Esophagus muscularis mucosa (tissue), 4 donors: ENCODE data around the gene ACSM2A. TPM values are rescaled to one million over a fixed set of nuclear protein-coding genes. Genes with fewer than 3 reads are reported as not detected.
A peak's percentile ranks its signal among the peaks of the same experiment; 100 is the strongest.
"Not testable (repeated sequence)": the region's sequence is repeated elsewhere in the genome, so short reads cannot be mapped to it uniquely, and the experiment has no call there.

Source experiments
- DNase-seq: peaks from one replicate; pipeline ENCODE4 v3.0.0-alpha.2; 2017; ENCODE audit errors: extremely low spot score
- H3K27ac ChIP-seq, 4 donors: fragments of 200-600 bp; sonication (generic); replicated peaks in 1 of 4; 1 replicate in 3 of 4; 2 replicates in 1 of 4; pipeline ENCODE4 v1.5.1; 2016 to 2019; ENCODE audit warnings: mild to moderate bottlenecking in 1 of 4
- H3K27me3 ChIP-seq, 4 donors: fragments of 200-600 bp; sonication (generic); one replicate each; pipeline versions ENCODE4 v1.5.1 to v1.6.0; 2016 to 2019
- H3K36me3 ChIP-seq, 4 donors: fragments of 200-600 bp; sonication (generic); one replicate each; pipeline ENCODE4 v1.5.1; 2016 to 2019
- H3K4me1 ChIP-seq, 4 donors: fragments of 200-600 bp; sonication (generic); one replicate each; pipeline ENCODE4 v1.5.1; 2016 to 2019
- H3K4me3 ChIP-seq, 4 donors: fragments of 200-600 bp; sonication (generic); 1 replicate in 2 of 4; 2 replicates in 2 of 4; pipeline ENCODE4 v1.5.1; 2016 to 2019; ENCODE audit warnings: mild to moderate bottlenecking in 4 of 4, moderate library complexity in 1 of 4
- H3K9me3 ChIP-seq, 4 donors: fragments of 200-600 bp; sonication (generic); 1 replicate in 3 of 4; 2 replicates in 1 of 4; pipeline ENCODE4 v1.5.1; 2016 to 2019
- EP300 ChIP-seq: sonication (generic); formaldehyde crosslinking; IDR thresholded peaks from one replicate; pipeline ENCODE4 v1.6.1; 2017; ENCODE audit warnings: antibody characterized with exemption
- POLR2A ChIP-seq: fragments of 450-650 bp; IDR thresholded peaks from one replicate; pipeline ENCODE4 v1.6.1; 2017; ENCODE audit warnings: antibody characterized with exemption, moderate library complexity, mild to moderate bottlenecking, low read depth
- POLR2AphosphoS5 ChIP-seq, 2 donors: sonication (generic); formaldehyde crosslinking; IDR thresholded peaks; one replicate each; pipeline ENCODE4 v1.6.1; 2017; ENCODE audit warnings: antibody characterized with exemption in 2 of 2
- WGBS: methylation state at CpG from one replicate; pipeline ENCODE4 v1.1.5; 2018; 5-methylcytosine and 5-hydroxymethylcytosine counted together
- intact Hi-C: fragments of 100-400 bp; cut with DNase I; formaldehyde crosslinking; loops from one replicate; pipeline ENCODE4 v1.15.1; 2023
- total RNA-seq, 4 donors: library from RNA; depleted of rRNA; stranded (reverse); fragments of >200 nt; gene quantifications; one replicate each; pipeline versions ENCODE4 v1.1.0 to v1.2.1, GENCODE V29; 2016
- TF ChIP-seq, protein P1 (sequence below), 3 experiments: fragments of 200-600 bp in 2 of 3; fragments of 450-650 bp in 1 of 3; sonication (generic) in 2 of 3; IDR thresholded peaks; one replicate each; pipeline ENCODE4 v1.5.1; 2017 to 2019; ENCODE audit warnings: antibody characterized with exemption in 3 of 3, mild to moderate bottlenecking in 2 of 3, moderate library complexity in 1 of 3

Gene ACSM2A
- total RNA-seq, 4 donors from 2014 or later, result 1.3 TPM; not detected in 3

DNA sequence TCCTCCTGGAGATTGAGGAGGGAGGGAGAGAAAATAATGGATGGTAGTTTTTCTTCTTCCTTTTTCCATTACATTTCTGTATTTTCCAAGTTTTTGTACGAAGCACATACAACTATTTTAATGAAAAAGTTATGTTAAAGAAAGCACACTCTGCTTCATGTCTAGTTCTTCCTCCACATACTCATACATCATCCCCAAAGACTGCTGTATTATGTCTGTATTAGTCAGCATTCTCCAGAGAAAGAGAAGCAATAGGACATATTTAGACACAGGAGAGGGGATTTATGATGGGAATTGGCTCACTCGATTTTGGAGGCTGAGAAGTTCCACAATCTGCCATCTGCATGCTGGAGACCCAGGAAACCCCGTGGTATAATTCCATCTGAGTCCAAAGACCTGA is 10.1 kb upstream of the ACSM2A start:
- no peak for DNase-seq
- intact Hi-C loops, result no loop called here
- Histone ChIP-seq H3K36me3 (no peaks in the 10 kb centered on the region), H3K27ac (peak overlapping the region; percentile 73 to 81 (median 76)), H3K9me3 (no peaks in the 10 kb centered on the region), H3K27me3 (no peaks in the 10 kb centered on the region), H3K4me3 (no peak overlapping the region), H3K4me1 (peaks cover 0 to 33% (median 13%) of the 10 kb centered on the region in 4 donors)
- TF ChIP-seq EP300 (no peak), POLR2A (no peak), POLR2AphosphoS5 (IDR thresholded peaks at IDR 0.05) (no peak)
- TF ChIP-seq, protein P1, sequence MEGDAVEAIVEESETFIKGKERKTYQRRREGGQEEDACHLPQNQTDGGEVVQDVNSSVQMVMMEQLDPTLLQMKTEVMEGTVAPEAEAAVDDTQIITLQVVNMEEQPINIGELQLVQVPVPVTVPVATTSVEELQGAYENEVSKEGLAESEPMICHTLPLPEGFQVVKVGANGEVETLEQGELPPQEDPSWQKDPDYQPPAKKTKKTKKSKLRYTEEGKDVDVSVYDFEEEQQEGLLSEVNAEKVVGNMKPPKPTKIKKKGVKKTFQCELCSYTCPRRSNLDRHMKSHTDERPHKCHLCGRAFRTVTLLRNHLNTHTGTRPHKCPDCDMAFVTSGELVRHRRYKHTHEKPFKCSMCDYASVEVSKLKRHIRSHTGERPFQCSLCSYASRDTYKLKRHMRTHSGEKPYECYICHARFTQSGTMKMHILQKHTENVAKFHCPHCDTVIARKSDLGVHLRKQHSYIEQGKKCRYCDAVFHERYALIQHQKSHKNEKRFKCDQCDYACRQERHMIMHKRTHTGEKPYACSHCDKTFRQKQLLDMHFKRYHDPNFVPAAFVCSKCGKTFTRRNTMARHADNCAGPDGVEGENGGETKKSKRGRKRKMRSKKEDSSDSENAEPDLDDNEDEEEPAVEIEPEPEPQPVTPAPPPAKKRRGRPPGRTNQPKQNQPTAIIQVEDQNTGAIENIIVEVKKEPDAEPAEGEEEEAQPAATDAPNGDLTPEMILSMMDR (IDR thresholded peaks at IDR 0.05), result no peak
- 53% methylated on average over 3 of the region's 3 CpGs for WGBS

DNA sequence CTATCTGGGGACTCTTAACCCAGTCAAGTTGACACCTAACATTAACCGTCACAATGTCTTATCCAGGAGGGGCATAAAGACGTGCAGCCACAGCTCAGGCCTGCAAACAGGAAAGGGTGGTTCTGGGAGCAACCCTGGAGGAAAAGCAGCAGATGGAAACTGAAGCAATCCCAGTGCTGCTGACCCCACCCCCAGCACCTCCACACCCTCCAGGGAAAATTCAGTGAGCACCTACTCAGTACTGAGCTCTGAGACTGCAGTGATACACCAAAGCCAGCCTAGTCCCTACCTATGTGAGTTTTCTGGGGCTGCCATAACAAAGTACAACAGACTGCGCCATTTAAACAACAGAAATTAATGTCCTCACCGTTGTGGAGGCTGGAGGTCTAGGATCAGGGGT is 9.5 kb upstream of the ACSM2A start:
- peaks cover 0 to 33% (median 13%) of the 10 kb centered on the region in 4 donors for H3K4me1 ChIP-seq
- intact Hi-C loops, H3K27ac ChIP-seq, H3K4me3 ChIP-seq, H3K36me3 ChIP-seq, H3K27me3 ChIP-seq, DNase-seq, H3K9me3 ChIP-seq: not testable (repeated sequence)
- 79% methylated on average over 2 of the region's 4 CpGs for WGBS

DNA sequence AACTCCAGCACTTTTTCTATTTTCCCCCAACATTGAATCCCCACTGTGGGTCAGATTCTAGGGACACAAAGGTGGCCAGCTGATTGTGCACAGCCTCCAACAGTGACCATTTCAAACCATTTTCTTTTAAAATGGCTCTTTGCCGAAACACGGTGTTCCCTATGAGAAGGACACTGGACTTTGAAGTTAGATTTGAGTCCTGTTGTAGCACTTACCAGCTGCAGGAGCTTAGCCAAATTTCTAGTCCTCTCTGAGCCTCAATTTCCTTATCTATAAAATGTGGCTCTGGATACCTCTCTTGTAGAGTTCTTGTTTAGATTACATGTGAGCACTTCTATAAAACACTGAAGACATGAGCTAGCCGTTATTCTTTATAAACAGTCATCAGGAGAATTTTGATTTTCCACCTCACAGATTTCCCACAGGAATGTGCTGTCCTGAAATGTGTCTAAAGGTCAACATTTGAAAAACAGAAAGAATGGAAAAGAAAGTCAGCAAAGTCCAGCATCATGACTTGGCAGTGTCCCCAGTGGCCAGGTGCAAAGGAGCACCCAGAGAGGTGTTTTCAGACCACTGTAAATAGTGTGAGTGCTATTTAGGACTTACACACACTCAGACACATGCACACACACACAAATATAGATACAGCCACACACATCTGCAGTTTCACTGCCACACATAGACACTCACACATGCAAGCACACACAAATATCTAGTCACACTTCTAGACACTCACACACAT is 4.5 kb upstream of the ACSM2A start:
- H3K27ac ChIP-seq, H3K9me3 ChIP-seq, intact Hi-C loops, H3K4me1 ChIP-seq, H3K4me3 ChIP-seq, H3K36me3 ChIP-seq, H3K27me3 ChIP-seq, DNase-seq: not testable (repeated sequence)
- WGBS, result no CpG with 5 or more reads among the region's 3 CpGs

DNA sequence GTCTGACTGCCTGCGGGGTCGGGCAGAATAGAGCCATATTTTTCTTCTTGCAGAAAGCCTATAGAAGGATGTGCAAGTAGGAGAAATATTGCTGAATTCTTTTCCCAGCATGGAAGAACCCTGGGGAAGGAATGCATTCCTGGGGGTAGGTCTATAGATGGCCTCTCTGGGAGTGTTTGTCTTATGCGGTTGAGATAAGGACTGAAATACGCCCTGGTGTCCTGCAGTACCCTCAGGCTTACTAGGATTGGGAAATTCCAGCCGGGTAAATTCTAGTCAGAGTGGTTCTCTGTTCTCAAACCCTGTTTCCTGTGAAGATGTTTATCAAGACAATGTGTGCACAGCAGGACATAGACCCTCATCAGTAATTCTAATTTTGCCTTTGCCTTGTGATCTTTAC is 2.3 kb downstream of the ACSM2A start:
- intact Hi-C loops, H3K27ac ChIP-seq, H3K27me3 ChIP-seq, H3K4me1 ChIP-seq, DNase-seq, H3K4me3 ChIP-seq, H3K36me3 ChIP-seq, H3K9me3 ChIP-seq: not testable (repeated sequence)
- no CpG with 5 or more reads among the region's 5 CpGs for WGBS

DNA sequence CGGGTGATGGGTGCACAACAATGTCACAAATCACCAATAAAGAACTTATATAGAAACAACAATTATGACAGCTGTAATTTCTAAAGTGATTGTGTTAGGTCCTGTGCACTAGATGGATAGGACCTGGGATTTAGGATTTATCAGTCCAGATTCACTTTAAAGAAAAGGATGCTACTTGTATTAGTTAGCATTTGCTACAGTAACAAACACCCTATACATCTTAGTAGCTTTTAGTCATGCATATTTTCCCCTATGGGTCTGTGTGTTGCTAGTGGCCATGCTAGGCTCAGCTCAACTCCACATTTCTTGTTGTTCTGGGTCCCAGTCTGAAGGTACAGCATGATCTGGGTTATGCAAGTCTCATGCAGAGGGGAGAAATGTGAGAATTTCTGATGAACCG is 7.9 kb downstream of the ACSM2A start:
- H3K4me3 ChIP-seq, DNase-seq, H3K4me1 ChIP-seq, H3K36me3 ChIP-seq, H3K27me3 ChIP-seq, H3K9me3 ChIP-seq, H3K27ac ChIP-seq, intact Hi-C loops: not testable (repeated sequence)
- WGBS, result 76% methylated on average over 2 of the region's 2 CpGs

DNA sequence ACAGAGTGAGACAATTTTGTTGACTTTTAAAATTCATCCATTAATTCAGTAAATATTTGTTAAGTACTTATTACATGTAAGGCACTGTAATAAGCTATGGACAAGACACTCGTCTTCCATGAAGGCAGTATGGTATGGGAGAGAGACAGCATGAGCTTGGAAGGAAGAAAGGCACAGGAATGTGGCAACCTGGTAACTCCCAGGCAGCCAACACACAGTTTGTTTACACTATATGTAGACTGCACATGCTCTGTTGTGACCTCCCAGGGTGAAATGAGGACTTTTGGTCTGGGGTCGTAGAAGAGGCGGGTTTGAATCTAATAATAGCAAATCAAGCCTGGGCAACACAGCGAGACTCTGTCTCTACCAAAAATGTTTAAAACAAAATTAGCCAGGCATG is 9.0 kb downstream of the ACSM2A start:
- intact Hi-C loops, H3K36me3 ChIP-seq, H3K4me1 ChIP-seq, H3K4me3 ChIP-seq, DNase-seq, H3K27ac ChIP-seq, H3K9me3 ChIP-seq, H3K27me3 ChIP-seq: not testable (repeated sequence)
- 94% methylated on average over 3 of the region's 4 CpGs for WGBS

DNA sequence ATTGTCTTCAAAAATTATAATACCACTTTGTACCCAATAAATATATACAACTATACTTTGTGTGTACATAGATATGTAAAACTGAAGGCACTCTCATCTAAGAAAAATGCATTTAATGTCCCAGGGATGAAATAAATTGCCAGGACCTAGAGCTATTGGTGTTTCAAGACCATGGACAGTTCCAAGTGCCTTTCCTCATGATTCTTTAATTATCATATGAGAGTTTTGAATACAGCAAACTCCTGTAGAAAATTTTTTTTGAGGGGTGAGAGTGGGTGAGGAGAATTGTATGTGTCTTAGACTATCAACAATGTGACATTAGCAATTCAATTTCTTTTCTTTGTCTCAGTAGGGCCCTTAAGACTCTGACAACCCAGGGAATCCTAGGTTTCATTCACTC is 17.6 kb downstream of the ACSM2A start:
- H3K27ac ChIP-seq, H3K4me1 ChIP-seq, H3K4me3 ChIP-seq, H3K36me3 ChIP-seq, intact Hi-C loops, H3K27me3 ChIP-seq, H3K9me3 ChIP-seq, DNase-seq: not testable (repeated sequence)

DNA sequence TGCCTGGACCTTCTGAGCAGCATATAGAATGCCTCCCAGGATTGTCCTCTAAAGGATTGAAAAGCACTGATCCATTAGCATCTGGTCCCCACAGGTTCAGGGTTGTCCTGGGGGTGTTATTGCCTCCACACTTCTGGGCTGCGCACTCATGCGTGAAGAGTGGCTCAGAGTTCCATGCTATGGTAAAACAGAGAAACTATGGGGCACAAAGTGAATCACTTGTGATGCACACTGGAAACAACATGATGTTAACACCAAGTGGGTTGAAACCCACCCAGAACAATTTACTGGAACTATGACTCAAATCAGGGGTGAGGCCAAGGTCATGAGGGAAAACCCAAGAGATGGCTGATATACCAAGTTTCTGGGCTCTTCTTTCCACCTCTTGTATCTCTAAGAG is 18.6 kb downstream of the ACSM2A start:
- H3K27me3 ChIP-seq, H3K4me1 ChIP-seq, H3K4me3 ChIP-seq, H3K9me3 ChIP-seq, H3K36me3 ChIP-seq, intact Hi-C loops, DNase-seq, H3K27ac ChIP-seq: not testable (repeated sequence)
- WGBS, result 82% methylated on average over 2 of the region's 2 CpGs

DNA sequence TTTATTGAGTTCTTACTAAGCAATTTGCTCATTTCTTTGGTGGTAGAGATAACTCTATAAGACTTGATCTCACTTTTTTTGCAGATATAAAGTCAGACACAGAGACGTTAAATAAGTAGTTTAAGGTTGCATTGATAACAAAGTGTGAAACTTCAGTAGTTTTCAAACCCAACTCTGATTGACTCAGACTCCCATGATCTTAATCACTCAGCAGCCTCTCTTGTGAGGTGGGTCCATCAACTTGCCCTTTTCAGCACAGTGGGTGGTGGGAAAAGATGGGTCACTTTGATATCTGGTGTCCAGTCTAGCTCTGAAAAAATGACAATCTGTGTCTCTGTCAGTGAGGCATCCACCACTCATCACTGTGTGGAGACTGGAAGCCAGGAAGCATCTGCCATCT is 19.4 kb downstream of the ACSM2A start:
- 79% methylated on average over 1 of the region's 1 CpG for WGBS
- H3K36me3 ChIP-seq, H3K27ac ChIP-seq, H3K9me3 ChIP-seq, DNase-seq, intact Hi-C loops, H3K4me3 ChIP-seq, H3K4me1 ChIP-seq, H3K27me3 ChIP-seq: not testable (repeated sequence)

DNA sequence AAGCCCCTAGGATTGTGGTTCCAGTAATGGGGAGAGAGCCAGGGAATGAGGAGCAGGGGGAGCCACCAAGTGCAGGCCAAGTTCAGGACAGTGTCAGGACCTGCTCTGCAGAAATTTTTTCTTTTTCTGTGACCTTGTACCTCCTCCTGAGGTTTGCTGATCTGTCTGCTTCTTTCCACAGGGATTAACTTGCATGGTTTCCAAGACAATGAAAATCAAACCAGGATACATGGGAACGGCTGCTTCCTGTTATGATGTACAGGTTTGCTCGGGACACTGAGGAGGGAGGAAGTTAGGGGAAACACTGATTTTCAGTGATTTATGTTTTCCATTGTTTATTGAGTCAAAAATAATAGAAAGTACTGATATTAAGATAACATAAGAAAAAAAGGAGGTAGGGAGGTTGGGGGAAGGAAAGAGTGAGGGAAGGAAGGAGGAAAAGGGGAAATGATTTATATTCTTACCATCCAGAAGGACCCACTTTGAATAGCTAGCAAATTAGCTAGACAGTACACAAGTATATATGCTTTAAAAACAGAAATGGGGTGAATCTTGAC is 25.9 kb downstream of the ACSM2A start:
- H3K27me3 ChIP-seq, H3K27ac ChIP-seq, H3K36me3 ChIP-seq, DNase-seq, H3K4me1 ChIP-seq, H3K4me3 ChIP-seq, intact Hi-C loops, H3K9me3 ChIP-seq: not testable (repeated sequence)
- WGBS, result 45% methylated on average over 2 of the region's 2 CpGs

DNA sequence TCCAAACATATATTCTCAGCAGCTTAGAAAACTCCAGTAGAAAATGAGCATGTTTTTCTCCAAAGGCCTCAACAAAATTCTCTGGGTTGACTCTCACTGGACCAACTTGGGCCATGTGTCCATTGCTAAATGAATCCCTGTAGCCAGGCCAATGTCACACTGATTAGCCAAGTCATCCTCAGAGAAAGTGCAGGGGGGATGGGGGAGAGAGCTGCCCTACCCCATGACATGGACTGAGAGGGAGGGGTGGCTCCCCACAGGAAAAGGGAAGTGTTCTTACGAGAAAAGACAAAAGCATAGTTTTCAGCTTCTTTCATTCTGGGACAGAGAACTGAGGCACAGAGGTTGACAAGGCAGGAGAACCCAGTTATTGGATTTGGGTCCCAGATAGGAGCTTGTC is 32.7 kb downstream of the ACSM2A start:
- H3K27ac ChIP-seq, H3K4me3 ChIP-seq, DNase-seq, H3K27me3 ChIP-seq, H3K36me3 ChIP-seq, H3K4me1 ChIP-seq, intact Hi-C loops, H3K9me3 ChIP-seq: not testable (repeated sequence)
- WGBS, result no CpG with 5 or more reads among the region's 1 CpG
